ENCODE data around the gene PHKG1. TPM values are rescaled to one million over a fixed set of nuclear protein-coding genes. Genes with fewer than 3 reads are reported as not detected.
"Not testable (repeated sequence)": the region's sequence is repeated elsewhere in the genome, so short reads cannot be mapped to it uniquely, and the experiment has no call there.

Gene PHKG1
- total RNA-seq, 2 donors from 2014 or later = not detected

- Histone ChIP-seq H3K27ac (peak within 1 kb of the TSS; percentile 69 to 97 (median 88)), H3K27me3 (no peaks in the 10 kb centered on the region), H3K4me3 (peak within 1 kb of the TSS; percentile 60 to 68), H3K36me3 (replicated peaks in 1 of 2; ENCODE audit: insufficient read depth in 1 of 2, low read depth in 2 of 2) (peaks cover 15 to 19% of the 10 kb centered on the region in 2 donors), H3K9me3 (no peaks in the 10 kb centered on the region), H3K4me1 (peaks cover 15% of the 10 kb centered on the region)
- 1 to 6% methylated on average over 13 to 57 of the region's 57 CpGs for WGBS, 2 donors
- TF ChIP-seq CTCF (IDR thresholded peaks at IDR 0.05) (no peak), POLR2A (IDR thresholded peaks at IDR 0.05) (peak; percentile 89 to 97 (median 97))
- DNase-seq (peak; percentile 97 to 99 (median 97)), ATAC-seq (peak; percentile 99)
- intact Hi-C loops (cut with DNase I) = no loop called here
Observed at GRCh38 chr7:56106108-56107073, 13.6 kb upstream of the PHKG1 start, which contains the start of gene CHCHD2. CHCHD2 (minus strand) TSS chr7:56106476; CDS start chr7:56106413, 63 bp downstream.

- Histone ChIP-seq H3K4me1 (peaks cover 15% of the 10 kb centered on the region), H3K4me3 (peak overlapping the region; percentile 60 to 68), H3K36me3 (replicated peaks in 1 of 2; ENCODE audit: insufficient read depth in 1 of 2, low read depth in 2 of 2) (peaks cover 15 to 26% of the 10 kb centered on the region in 2 donors), H3K27me3 (no peaks in the 10 kb centered on the region), H3K27ac (peak overlapping the region; percentile 68 to 97 (median 88)), H3K9me3 (no peaks in the 10 kb centered on the region)
- intact Hi-C loops (cut with DNase I) = no loop called here
- WGBS, 2 donors = 9 to 11% methylated on average over 6 of the region's 6 CpGs
- ATAC-seq (peak; percentile 51), DNase-seq (peak; percentile 42 to 77 (median 52))
- TF ChIP-seq POLR2A (IDR thresholded peaks at IDR 0.05) (no peak), CTCF (IDR thresholded peaks at IDR 0.05) (no peak)
Observed at GRCh38 chr7:56105508-56105907, 12.8 kb upstream of the PHKG1 start.

GRCh38 chr7:56104138-56104537 lies 11.4 kb upstream of the PHKG1 start:
- H3K27me3 ChIP-seq; H3K4me3 ChIP-seq; ATAC-seq; intact Hi-C loops (cut with DNase I); H3K27ac ChIP-seq; H3K9me3 ChIP-seq; DNase-seq: not testable (repeated sequence)
- Histone ChIP-seq H3K4me1 (peaks cover 15% of the 10 kb centered on the region), H3K36me3 (replicated peaks in 1 of 2; ENCODE audit: insufficient read depth in 1 of 2, low read depth in 2 of 2) (peaks cover 15 to 28% of the 10 kb centered on the region in 2 donors)
- 85 to 89% methylated on average over 6 to 9 of the region's 9 CpGs for WGBS, 2 donors

- peaks cover 18% of the 10 kb centered on the region for H3K4me1 ChIP-seq
- no peaks in the 10 kb centered on the region for H3K27me3 ChIP-seq
- no peak for ATAC-seq
- H3K4me3 ChIP-seq = no peak overlapping the region
- no peak for DNase-seq
- peaks cover 15 to 28% of the 10 kb centered on the region in 2 donors for H3K36me3 ChIP-seq (replicated peaks in 1 of 2; ENCODE audit: insufficient read depth in 1 of 2, low read depth in 2 of 2)
- H3K9me3 ChIP-seq = no peaks in the 10 kb centered on the region
- TF ChIP-seq CTCF (IDR thresholded peaks at IDR 0.05) = no peak
- TF ChIP-seq POLR2A (IDR thresholded peaks at IDR 0.05) = no peak
- no peak overlapping the region for H3K27ac ChIP-seq
- WGBS, 2 donors = 90 to 96% methylated on average over 3 of the region's 3 CpGs
- intact Hi-C loops (cut with DNase I) = no loop called here
Observed at GRCh38 chr7:56099653-56100052, 6.9 kb upstream of the PHKG1 start.

- intact Hi-C loops (cut with DNase I); H3K4me3 ChIP-seq; H3K9me3 ChIP-seq; H3K27me3 ChIP-seq; ATAC-seq; DNase-seq: not testable (repeated sequence)
- H3K36me3 ChIP-seq (replicated peaks in 1 of 2; ENCODE audit: insufficient read depth in 1 of 2, low read depth in 2 of 2) = peaks cover 12 to 22% of the 10 kb centered on the region in 2 donors
- WGBS, 2 donors = 83 to 86% methylated on average over 8 of the region's 8 CpGs
- peaks cover 18% of the 10 kb centered on the region for H3K4me1 ChIP-seq
- H3K27ac ChIP-seq = peak overlapping the region in 3 of 4 donors; percentile 68 to 73 (median 73)
Observed at GRCh38 chr7:56098187-56099008, 5.6 kb upstream of the PHKG1 start.

Data from body of pancreas (tissue), 4 donors.